Skin epidermis (tissue), 12 donors: ENCODE results near the gene MARCHF9.

Experiments
- H3K27ac ChIP-seq, 21 experiments: fragments of 200-600 bp; sonication (generic) in 11 of 21; one replicate each; pipeline ENCODE4 v1.5.0; 2020; ENCODE audit warnings: mild to moderate bottlenecking in 3 of 21, inconsistent platforms in 2 of 21, moderate library complexity in 2 of 21
- H3K4me3 ChIP-seq, 7 experiments: fragments of 200-600 bp; sonication (generic) in 2 of 7; one replicate each; pipeline ENCODE4 v1.5.0; 2020; ENCODE audit warnings: inconsistent platforms in 2 of 7, mild to moderate bottlenecking in 2 of 7, moderate library complexity in 1 of 7

MARCHF9 gene

DNA sequence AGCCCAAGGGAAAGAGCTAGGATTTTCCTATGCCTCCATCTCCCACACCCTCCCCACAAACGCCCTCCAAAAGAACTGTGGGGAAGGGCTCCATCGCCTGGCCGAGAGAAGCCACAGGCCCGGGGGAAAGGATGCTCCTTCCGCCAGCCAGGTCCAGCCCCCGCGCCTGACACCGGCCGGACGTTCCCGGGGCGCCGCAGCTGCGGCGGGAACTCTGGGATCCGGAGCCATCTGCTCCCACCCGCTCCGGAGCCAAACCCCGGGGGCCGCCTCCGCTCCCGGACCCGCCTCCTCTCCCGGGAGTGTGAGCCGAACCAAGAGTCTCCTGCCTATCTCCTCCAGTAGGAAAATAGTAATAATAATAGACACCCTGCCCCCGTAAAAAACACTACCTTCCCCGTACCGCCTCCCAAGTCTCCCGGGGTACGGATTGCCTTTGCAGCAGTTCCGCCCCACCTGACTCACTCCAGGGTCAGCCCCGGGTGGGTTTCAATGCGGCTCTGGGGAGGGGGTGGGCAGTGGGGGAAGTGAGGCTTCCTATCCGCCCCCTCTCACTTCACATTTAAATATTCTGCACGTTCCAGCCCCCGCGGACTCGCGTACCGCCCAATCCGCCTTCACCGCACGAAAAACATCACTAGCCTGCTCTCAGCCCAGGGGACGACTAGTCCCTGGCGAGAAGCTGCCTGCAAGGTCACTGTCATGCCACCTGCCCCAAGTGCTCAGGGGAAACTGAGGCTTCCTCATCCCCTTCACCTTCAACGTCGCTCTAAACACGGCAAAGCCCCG, 18.8 kb upstream of the MARCHF9 start:
- no peak overlapping the region for H3K4me3 ChIP-seq
- no peak overlapping the region for H3K27ac ChIP-seq

DNA sequence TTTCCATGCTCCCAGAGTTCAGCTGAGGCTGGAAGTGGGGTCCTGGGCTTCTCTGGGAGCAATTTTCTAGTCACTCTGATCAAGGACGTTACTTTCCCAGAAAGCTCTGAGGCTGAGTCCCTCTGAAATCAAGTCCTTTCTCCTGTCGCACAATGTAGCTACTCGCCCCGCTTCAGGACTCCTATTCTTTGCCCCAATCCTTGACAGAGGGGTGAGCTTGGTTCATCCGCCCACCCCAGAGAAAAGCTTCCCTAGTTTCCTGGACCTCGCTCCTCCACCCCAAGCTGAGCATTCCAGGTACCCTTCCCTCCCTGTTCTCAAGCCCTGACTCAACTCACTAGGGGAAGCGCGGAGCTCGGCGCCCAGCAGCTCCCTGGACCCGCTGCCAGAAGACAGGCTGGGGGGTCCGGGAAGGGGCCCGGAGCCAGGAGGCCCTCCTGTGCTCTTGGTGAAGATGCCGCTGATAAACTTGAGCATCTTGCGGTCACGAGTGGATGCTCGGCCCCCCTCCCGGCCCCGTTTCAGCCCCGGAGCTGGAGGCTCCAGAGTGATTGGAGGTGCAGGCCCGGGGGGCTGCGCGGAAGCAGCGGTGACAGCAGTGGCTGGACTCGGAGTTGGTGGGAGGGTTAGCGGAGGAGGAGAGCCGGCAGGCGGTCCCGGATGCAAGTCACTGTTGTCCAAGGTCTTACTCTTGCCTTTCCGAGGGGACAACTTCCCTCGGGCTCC, 18.0 kb upstream of the MARCHF9 start:
- peak overlapping the region in 1 of 7 experiments; percentile 13 for H3K4me3 ChIP-seq

DNA sequence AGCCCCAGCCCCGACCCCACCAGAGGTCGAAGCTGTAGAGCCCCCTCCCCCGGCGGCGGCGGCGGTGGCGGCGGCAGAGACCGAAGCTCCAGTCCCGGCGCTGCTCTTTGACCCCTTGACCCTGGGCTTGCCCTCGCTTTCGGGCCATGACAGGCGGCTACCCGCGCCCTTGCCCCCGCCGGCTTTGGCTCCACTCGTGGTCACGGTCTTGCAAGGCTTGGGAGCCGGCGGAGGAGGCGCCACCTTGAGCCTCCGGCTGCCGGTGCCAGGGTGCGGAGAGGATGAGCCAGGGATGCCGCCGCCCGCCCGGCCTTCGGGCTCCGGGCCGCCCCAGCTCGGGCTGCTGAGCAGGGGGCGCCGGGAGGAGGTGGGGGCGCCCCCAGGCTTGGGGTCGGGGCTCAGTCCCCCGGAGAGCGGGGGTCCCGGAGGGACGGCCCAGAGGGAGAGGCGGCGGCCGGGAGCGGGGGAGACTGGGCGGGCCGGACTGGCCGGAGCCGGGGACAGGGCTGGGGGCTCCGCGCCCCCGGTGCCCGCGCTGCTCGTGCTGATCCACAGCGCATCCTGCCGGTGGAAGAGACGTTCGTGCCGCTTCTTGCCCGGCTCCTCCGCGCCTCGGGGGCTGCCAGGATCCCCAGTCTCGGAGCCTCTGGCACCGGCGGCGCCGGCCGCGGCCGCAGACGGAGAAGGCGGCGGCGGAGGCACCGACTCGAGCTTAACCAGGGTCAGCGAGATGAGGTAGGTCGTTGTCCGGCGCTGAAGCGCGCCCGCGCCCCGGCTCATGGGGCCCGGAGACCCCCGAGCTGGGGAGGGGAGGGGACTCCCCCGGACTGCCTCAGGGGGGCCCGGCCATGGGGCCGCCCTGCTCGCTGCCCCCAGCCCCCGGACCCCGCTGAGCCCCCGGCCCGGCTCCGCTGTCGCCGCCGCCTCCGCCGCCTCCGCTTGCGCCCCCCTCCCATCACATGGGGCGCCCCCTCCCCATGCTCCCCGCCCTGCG, 17.1 kb upstream of the MARCHF9 start:
- Histone ChIP-seq H3K27ac (peak overlapping the region in 1 of 21 experiments; percentile 21), H3K4me3 (peak overlapping the region in 5 of 7 experiments; percentile 13 to 37 (median 25))

More for the DNA sequence above, 18.0 kb upstream of the MARCHF9 start:
- no peak overlapping the region for H3K27ac ChIP-seq

DNA sequence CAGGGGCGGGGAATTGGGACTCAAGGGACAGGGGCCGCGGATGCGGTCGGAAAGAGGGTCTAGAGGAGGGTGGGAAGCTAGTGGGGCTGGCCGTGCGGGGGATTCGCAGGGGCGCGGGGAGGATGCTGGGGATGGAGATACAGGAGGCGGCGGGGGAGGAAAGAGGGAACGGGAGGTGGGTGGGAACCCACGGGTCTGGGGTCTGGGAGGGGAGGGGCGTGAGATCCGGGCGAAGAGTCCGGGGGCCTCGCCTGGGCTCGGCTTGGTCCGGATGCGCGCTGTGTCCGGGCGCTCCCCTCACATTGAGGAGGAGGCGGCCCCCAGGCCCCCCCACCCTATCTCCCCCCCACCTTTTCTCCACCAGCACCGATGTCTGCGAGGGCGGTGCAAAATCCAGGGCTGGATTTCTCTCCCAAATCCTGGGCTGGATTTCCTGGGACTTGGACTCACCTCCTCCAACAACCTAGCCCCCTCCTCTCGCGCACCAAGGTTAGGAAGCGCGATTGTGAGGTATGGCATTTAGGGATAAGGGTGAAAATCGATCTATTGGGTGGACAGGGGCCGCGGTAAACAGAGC, 16.2 kb upstream of the MARCHF9 start, which contains the start of gene AGAP2:
AGAP2 (minus strand) TSS at position 82 of the 577 bp plus-strand sequence. CDS start 496 bp downstream, outside the sequence.
- H3K4me3 ChIP-seq: peak within 1 kb of the TSS in 5 of 7 experiments; percentile 13 to 37 (median 25)
- H3K27ac ChIP-seq: peak within 1 kb of the TSS in 3 of 21 experiments; percentile 20 to 55 (median 21)

DNA sequence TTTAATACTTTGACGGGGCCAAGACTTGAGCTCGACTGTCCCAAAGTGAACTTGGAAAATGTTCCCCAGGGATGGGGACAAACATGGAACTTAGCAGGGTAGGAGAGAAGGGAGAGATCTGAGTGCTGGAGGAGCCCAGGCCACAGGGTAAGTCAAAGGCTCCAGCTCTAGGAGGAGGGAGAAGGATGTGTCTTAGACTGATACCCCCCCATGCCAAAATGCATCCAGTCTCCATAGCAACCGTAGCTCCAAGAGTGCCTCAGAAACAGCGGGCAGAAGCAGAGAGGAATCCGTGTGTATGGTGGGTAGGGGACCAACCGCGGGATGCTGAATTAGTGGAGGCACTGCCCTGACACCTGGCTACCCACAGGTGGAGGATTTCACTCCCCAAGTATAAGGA, 15.5 kb upstream of the MARCHF9 start:
- peak overlapping the region in 2 of 21 experiments; percentile 20 to 55 for H3K27ac ChIP-seq
- no peak overlapping the region for H3K4me3 ChIP-seq

DNA sequence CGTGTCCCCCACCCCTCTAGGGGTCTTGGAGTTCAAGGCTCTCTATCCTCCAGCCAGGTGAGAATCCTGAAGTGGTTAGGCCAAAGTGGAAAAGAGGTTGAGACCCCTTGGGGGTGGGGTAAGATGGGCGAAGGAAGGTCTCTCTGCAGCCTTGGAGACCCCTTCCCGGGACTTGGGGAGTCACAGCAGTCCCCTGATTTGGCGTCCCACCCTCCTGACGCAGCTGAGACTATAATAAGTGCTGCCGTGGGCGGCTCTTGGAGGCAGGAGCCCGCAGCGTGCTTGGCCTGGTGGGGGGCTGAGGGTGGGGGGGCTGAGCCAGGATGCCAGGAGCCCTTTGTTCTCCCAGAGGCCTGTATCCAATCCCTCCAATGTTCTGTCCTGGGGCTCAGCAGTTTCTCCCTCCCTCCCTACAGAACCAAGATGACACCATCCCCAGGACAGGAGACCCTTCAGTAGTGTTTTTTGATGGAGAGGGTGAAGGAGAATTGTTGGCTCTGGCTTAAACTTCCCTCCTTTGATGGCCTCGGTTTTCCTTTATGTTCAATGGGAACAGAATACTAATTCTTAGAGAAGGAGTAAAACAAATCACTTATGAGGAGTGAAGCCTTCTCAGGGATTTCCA, 14.9 kb upstream of the MARCHF9 start:
- Histone ChIP-seq H3K27ac (peak overlapping the region in 5 of 21 experiments; percentile 24 to 86 (median 73)), H3K4me3 (no peak overlapping the region)

DNA sequence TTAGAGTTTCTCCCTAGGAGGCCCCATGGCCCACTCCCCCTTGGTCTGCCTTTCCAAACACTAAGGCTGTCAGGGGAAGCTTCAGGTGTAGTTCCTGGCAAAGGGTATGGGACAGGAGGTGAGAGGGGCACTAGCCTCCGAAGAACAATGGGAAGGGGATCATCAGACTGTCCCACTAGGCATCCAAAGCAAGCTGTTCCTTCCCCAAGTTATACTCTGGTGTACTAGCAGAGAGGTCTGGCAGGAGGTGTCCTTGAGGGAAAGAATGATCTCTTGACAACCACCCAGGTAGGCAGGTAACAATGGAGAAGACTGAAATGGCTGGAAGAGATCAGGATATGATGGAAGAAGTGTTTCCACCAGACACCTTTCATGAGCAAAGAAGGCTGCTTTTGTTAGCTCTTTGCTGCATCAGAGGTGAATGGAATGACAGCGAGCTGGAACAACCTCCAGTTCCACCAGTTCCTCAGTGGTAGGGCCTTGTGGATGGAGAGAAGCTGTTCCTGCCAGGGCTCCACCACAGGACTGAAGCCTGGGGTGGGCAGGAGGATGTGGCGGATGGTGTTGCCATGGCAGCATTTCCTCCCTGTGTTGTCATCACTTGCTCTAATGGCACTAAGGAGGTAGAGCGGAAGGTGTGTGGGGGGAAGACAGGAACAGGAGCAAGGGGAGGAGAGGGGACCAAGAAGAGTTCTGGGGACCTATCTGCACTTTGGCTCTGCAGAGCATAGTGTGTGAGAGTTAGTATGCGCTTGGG, 14.1 kb upstream of the MARCHF9 start:
- Histone ChIP-seq H3K4me3 (peak overlapping the region; percentile 2 to 45 (median 31)), H3K27ac (peak overlapping the region in 13 of 21 experiments; percentile 24 to 87 (median 65))

DNA sequence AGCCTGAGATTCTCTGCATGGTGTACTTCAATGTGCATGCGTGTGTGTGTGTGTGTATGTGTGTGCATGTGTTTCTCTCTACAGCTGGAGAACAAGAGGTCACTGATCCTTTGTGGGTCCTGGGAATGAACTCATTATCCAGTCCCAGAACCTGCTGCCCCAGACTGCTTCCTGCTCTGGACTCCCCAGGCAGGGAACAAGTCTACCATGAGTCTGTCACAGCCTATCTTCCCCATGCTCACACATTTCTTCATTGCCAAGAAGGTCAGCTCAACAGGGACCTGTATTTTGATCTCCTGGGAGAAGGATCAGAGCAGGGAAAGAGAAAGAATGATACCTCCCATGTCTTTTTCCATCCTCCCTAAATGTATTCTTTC, 13.5 kb upstream of the MARCHF9 start:
- Histone ChIP-seq H3K4me3 (peak overlapping the region; percentile 2 to 45 (median 31)), H3K27ac (peak overlapping the region in 16 of 21 experiments; percentile 3 to 87 (median 63))

DNA sequence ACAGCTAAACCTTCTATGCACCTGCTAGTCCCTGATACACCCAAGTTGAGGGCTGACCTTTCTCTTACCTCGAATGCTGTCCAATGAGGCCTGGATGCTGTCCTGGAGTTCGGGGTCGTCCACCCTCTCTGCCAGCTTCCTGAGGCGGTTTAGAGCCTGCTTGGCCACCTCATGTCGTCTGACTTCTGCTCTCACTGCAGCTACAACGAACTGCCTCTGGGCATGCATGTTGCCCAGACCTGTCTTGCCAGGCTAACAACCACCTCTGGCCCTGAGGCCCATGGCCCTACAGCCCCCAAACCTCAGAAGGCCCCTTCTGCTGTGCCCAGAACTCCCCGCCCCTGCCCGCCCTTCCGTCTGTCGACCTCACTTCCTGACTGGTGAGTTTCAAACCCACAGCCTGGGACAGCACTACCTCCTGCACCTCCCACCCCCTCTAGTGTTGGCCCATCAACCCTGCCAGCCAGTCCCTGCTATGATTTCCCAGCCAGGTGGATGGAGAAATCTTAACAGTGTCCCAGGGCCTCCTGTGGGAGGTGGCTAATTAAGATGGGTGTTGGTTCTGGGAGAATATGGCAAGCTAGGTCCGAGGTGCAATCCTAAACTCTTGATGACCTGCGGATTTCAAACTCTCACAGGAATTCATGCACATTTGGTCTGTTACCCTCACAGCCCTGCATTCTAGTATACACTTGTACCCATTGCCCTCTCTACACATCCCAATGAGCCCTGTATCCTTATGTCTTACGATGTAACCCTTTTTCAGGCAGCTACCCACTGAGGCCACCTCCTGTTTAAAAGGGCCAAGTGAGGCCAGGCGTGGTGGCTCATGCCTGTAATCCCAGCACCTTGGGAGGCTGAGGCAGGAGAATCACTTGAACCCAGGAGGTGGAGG, 12.8 kb upstream of the MARCHF9 start:
- peak overlapping the region in 16 of 21 experiments; percentile 3 to 87 (median 63) for H3K27ac ChIP-seq

DNA sequence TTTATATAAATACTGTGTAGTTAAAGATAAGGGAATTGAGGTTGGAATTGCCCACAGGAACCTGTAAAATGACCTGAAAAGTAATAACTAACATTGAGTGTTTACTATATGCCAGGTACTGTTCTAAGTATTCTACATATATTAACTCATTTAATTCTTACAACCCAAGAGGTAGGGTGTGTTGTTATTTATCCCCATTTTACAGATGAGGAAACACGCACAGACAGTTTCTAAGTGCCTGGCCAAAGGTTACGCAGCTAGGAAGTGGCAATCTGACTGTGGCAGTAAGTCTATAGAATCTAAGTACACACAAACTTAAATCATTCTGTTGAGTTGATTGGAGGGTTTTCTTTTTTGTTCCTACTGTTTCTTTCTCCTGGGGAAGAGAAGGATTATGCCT, 11.1 kb upstream of the MARCHF9 start:
- H3K27ac ChIP-seq: peak overlapping the region in 3 of 21 experiments; percentile 94 to 98 (median 95)
- no peak overlapping the region for H3K4me3 ChIP-seq

More for the DNA sequence above, 12.8 kb upstream of the MARCHF9 start:
- peak overlapping the region; percentile 2 to 45 (median 31) for H3K4me3 ChIP-seq

DNA sequence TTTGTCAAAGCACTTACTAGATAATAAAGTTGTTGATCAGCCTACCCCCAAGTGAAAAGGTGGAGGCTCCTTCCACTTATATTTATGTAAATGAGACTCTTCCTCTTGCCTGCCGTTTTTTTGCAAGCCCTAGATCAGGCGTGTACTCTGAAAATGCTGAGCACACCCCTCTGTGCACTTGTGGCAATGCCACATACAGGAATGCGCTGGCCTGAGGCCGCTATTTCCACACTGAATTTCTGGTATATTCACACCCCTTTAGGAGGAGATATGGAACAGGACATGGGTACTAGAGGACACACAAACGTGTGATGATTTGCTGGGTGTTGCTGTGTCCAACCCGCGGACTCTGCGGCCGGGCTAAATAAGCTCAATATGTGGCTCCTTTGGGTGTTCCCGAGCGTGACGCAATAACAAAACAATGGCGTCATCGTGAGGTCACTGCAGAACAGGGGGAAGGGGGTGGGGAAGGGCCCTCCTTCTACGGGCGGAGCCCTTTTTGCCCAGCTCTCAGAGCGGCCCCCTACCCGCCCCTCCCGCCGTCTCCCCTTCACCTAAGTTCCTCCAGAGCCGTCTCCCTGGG, 10.6 kb upstream of the MARCHF9 start:
- Histone ChIP-seq H3K27ac (peak overlapping the region in 20 of 21 experiments; percentile 69 to 99 (median 98)), H3K4me3 (peak overlapping the region; percentile 60 to 85 (median 64))

DNA sequence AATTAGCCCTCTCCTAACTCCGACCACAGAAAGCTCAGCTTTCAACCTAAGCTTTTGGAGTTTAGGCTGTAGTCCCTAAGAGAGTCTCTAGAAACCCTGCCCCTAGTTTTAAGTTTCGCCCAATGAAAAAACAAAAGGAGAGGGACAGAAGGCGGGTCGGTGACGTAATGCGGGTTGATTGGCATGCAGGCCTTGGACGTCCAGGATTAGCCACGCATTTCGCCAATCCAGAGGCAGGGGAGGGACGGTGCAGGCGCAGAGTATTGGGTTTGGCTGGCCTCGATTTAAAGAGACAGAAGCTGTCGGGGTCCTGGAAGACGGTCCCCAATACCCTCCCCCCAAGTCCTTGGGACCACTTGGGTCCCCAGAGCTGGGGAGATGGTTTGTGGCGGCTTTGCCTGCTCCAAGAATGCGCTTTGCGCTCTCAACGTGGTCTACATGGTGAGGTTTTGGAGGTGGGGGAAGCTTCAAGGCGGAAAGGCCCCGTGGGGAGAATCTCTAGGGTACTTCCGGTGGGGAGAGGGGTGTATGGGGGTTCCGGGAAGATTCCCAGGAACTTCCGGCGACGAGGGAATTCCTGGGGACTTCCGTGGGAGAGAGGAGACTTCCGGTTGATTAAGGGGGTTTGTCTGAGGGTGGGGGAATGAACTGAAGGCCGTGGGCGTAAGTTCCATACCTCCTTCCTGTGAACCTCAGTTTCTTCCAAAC, 10.0 kb upstream of the MARCHF9 start, which contains the start of gene TSPAN31:
TSPAN31 (plus strand) TSS at position 263 of the 708 bp plus-strand sequence; CDS start at position 379, 116 bp downstream.
- peak within 1 kb of the TSS; percentile 74 to 99 (median 97) for H3K27ac ChIP-seq
- peak within 1 kb of the TSS; percentile 60 to 85 (median 64) for H3K4me3 ChIP-seq

DNA sequence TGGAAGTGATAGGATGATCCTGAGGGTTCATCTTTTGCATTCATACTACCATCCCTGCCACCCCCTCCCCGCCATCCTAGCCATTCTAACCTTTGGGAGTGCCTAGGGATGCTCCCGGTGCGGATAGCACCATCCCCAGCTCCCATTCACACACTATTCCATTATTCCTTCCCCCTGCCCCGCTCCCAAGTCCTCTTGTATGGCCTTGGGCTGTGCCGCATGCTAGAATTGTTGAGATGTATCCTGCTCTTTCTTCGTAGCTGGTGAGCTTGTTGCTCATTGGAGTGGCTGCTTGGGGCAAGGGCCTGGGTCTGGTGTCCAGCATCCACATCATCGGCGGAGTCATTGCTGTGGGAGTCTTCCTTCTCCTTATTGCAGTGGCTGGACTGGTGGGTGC, 9.4 kb upstream of the MARCHF9 start:
- H3K4me3 ChIP-seq: peak overlapping the region; percentile 60 to 85 (median 64)

DNA sequence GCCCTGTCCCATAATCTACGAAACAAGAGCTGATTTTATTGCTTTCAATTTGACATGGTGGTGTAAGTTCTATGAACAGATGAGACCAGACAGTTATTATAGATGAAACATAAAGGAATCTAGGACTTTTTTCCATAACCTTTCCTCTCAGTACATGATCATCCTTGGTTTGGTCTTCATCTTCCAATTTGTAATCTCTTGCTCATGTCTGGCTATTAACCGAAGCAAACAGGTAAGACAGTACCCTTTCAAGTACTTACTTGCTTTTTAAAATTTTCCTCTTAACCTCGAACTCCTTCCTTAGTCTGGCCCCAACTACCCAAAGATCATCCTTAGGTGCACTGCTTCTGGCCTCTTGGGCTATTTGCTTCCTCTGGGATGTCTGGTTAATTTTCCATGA, 8.9 kb upstream of the MARCHF9 start:
- peak overlapping the region in 9 of 21 experiments; percentile 96 to 99 (median 98) for H3K27ac ChIP-seq

More for the DNA sequence above, 9.4 kb upstream of the MARCHF9 start:
- H3K27ac ChIP-seq: peak overlapping the region in 20 of 21 experiments; percentile 91 to 99 (median 98)

DNA sequence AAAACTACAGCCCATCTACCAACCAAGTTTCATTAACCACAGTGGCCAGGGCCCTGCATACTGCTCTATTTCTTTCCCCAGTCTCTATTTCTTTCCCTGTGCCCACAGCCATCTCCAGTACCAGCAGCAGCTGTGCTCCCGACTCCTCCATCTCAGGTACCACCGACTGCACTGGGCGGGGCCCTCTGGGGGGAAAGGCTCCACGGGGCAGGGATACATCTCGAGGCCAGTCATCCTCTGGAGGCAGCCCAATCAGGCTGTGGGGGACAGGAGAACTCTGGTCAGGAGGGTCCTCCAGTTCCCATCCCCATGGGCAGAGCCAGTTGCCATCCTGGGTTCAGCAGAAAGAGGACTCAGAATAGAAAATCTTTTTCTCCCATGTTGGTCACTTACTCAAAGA, 5.8 kb upstream of the MARCHF9 start:
- H3K27ac ChIP-seq: no peak overlapping the region

More for the DNA sequence above, 8.9 kb upstream of the MARCHF9 start:
- H3K4me3 ChIP-seq: peak overlapping the region in 3 of 7 experiments; percentile 60 to 85 (median 73)

More for the DNA sequence above, 5.8 kb upstream of the MARCHF9 start:
- no peak overlapping the region for H3K4me3 ChIP-seq
